Tibial artery (tissue), 4 donors: ENCODE data around the gene OVOL2.

Source experiments
- DNase-seq, 2 donors: peaks; one replicate each; pipeline ENCODE4 v3.0.0-alpha.2; 2019
- H3K27ac ChIP-seq, 2 donors: fragments of 200-600 bp; sonication (generic) in 1 of 2; 1 replicate in 1 of 2; 2 replicates in 1 of 2; pipeline ENCODE4 v1.5.1; 2018 to 2019; ENCODE audit warnings: mild to moderate bottlenecking in 1 of 2
- H3K27me3 ChIP-seq, 2 donors: fragments of 200-600 bp; sonication (generic) in 1 of 2; one replicate each; pipeline versions ENCODE4 v1.5.1 to v1.6.0; 2016 to 2019
- H3K36me3 ChIP-seq, 3 donors: fragments of 200-600 bp; sonication (generic) in 2 of 3; one replicate each; pipeline ENCODE4 v1.5.1; 2016 to 2019; ENCODE audit warnings: mild to moderate bottlenecking in 2 of 3
- H3K4me1 ChIP-seq, 4 donors: fragments of 200-600 bp; sonication (generic) in 2 of 4; 1 replicate in 3 of 4; 2 replicates in 1 of 4; pipeline ENCODE4 v1.5.1; 2016 to 2019
- H3K4me3 ChIP-seq, 2 donors: fragments of 200-600 bp; sonication (generic) in 1 of 2; 1 replicate in 1 of 2; 2 replicates in 1 of 2; pipeline ENCODE4 v1.5.1; 2018 to 2019; ENCODE audit warnings: mild to moderate bottlenecking in 2 of 2
- H3K9me3 ChIP-seq, 3 donors: fragments of 200-600 bp; sonication (generic) in 1 of 3; one replicate each; pipeline ENCODE4 v1.5.1; 2016 to 2019
- CTCF ChIP-seq, 2 experiments: fragments of 200-600 bp in 1 of 2; fragments of 450-650 bp in 1 of 2; IDR thresholded peaks; one replicate each; pipeline ENCODE4 v1.5.1; 2017 to 2019; ENCODE audit warnings: antibody characterized with exemption in 2 of 2, mild to moderate bottlenecking in 1 of 2, moderate library complexity in 1 of 2
- intact Hi-C: fragments of 100-400 bp; cut with DNase I; formaldehyde crosslinking; loops from one replicate; pipeline ENCODE4 v1.15.0; 2023; ENCODE audit warnings: low total_unique reads

Gene OVOL2

GRCh38 chr20:18011482-18011881 lies 46.2 kb downstream of the OVOL2 start:
- TF ChIP-seq CTCF (IDR thresholded peaks at IDR 0.05) = no peak
- Histone ChIP-seq H3K27me3 (no peaks in the 10 kb centered on the region), H3K36me3 (no peaks in the 10 kb centered on the region), H3K9me3 (no peaks in the 10 kb centered on the region), H3K27ac (no peak overlapping the region), H3K4me1 (peaks cover 0 to 12% (median 5%) of the 10 kb centered on the region in 4 donors), H3K4me3 (no peak overlapping the region)
- no peak for DNase-seq
- intact Hi-C loops = no loop called here

DNA sequence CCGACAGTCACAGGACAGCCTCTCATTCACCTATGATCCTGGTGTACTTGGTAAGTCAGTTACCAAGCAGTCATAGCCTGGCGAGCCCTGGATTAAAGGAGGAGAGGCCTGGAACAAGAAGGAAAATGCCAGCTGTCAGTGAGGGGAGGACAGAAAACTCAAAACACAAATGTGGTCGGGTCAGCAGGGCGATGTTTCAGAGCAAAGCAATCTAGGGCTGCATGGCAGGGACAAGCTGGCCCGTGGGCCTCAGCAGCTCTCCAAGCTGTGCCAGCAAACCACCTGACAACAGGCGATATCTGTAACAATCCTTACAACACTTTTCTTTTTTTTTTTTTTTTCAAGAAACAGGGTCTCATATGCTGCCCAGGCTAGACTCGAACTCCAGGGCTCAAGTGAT lies 48.6 kb downstream of the OVOL2 start:
- Histone ChIP-seq H3K27ac (no peak overlapping the region), H3K36me3 (no peaks in the 10 kb centered on the region), H3K9me3 (no peaks in the 10 kb centered on the region), H3K4me1 (peaks cover 0 to 12% (median 5%) of the 10 kb centered on the region in 4 donors), H3K27me3 (no peaks in the 10 kb centered on the region), H3K4me3 (no peak overlapping the region)
- no peak for TF ChIP-seq CTCF (IDR thresholded peaks at IDR 0.05)
- no peak for DNase-seq
- intact Hi-C loops = no loop called here

DNA sequence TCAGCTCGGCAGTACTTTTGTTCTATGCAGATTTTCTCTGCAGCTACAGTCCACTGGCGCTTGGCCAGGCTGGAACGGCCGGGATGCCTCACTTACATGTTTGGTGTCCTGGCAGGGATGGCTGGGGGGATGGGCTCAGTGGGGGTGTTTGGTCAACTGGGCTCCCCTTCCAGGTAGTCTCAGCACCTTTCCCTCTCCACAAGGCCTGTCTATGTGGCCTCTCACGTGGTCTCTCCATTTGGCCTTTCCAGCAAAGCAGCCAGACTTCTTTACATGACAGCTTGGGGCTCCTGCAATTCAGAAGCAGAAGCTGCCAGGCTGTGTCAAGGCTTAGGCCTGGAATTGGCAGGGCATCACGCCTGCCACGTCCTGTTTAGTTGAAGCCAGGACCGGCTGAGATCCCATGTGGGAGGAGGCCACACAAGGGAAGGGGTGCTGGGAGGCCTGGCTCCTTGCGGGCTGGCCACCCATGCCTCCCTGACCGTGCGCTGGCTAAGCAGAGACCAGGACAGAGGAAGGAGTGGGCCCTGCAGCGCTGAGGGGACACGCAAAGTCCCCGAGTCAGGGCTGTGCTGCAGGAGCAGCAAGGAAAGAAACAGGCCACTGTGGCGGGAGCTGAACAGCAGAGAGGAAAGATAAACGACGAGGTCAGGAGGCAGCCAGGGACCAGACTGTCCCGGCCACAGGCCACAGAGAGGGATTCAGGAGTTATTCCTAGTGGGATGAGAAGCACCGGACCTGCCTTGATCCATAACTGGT lies 50.0 kb downstream of the OVOL2 start:
- Histone ChIP-seq H3K36me3 (no peaks in the 10 kb centered on the region), H3K9me3 (no peaks in the 10 kb centered on the region), H3K27ac (no peak overlapping the region), H3K27me3 (no peaks in the 10 kb centered on the region), H3K4me3 (no peak overlapping the region), H3K4me1 (peaks cover 0 to 12% (median 5%) of the 10 kb centered on the region in 4 donors)
- intact Hi-C loops = no loop called here
- DNase-seq = peak in 1 of 2 donors; percentile 64
- TF ChIP-seq CTCF (IDR thresholded peaks at IDR 0.05) = no peak

DNA sequence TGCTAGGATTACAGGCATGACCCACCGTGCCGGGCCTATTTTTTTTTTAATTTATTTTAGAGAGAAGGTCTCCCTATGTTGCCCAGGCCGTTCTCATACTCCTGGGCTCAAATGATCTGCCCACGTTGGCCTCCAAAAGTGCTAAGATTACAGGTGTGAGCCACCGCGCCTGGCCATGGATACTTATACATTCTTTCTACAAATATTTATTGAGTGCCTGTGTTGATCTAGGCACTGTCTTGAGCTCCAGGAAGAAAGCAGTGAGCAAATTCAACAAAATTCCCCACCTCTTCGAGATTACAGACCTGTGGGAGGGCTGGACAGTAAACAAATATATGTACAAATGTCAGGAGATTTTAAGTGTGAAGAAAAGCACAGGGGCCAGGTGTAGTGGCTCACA lies 51.0 kb downstream of the OVOL2 start:
- H3K9me3 ChIP-seq = no peaks in the 10 kb centered on the region
- no peak overlapping the region for H3K27ac ChIP-seq
- DNase-seq = no peak
- no peak overlapping the region for H3K4me3 ChIP-seq
- TF ChIP-seq CTCF (IDR thresholded peaks at IDR 0.05) = no peak
- H3K4me1 ChIP-seq = peaks cover 0 to 12% (median 6%) of the 10 kb centered on the region in 4 donors
- H3K27me3 ChIP-seq = no peaks in the 10 kb centered on the region
- intact Hi-C loops = no loop called here
- no peaks in the 10 kb centered on the region for H3K36me3 ChIP-seq

- peaks cover 0 to 12% (median 6%) of the 10 kb centered on the region in 4 donors for H3K4me1 ChIP-seq
- no peak overlapping the region for H3K4me3 ChIP-seq
- no peaks in the 10 kb centered on the region for H3K36me3 ChIP-seq
- no peaks in the 10 kb centered on the region for H3K9me3 ChIP-seq
- no peak for TF ChIP-seq CTCF (IDR thresholded peaks at IDR 0.05)
- DNase-seq = no peak
- H3K27ac ChIP-seq = no peak overlapping the region
- H3K27me3 ChIP-seq = no peaks in the 10 kb centered on the region
- intact Hi-C loops = no loop called here
These were observed 51.7 kb downstream of the OVOL2 start for GRCh38 chr20:18005990-18006364.
